BE2C (cell line): ENCODE measurements around the gene DNASE1L1.

Experiments
- DNase-seq: peaks from one replicate; pipeline ENCODE4 v3.0.0-alpha.2; 2020
- H3K27me3 ChIP-seq: fragments of 250-450 bp; sonication (Bioruptor Pico); 2 replicates; pipeline ENCODE4 v1.5.1; 2020; ENCODE audit warnings: mild to moderate bottlenecking
- H3K36me3 ChIP-seq: fragments of 250-450 bp; sonication (Bioruptor Pico); 2 replicates; pipeline ENCODE4 v1.5.1; 2020; ENCODE audit warnings: mild to moderate bottlenecking
- H3K4me1 ChIP-seq: fragments of 250-450 bp; sonication (Bioruptor Pico); 2 replicates; pipeline ENCODE4 v1.5.1; 2020
- H3K4me3 ChIP-seq: 2 replicates; pipeline ENCODE4 v1.5.1; 2011; ENCODE audit warnings: low read depth, low read length
- H3K9me3 ChIP-seq: fragments of 250-450 bp; sonication (Bioruptor Pico); 2 replicates; pipeline ENCODE4 v1.5.1; 2020
- CTCF ChIP-seq: IDR thresholded peaks from 2 replicates; pipeline ENCODE4 v1.5.1; 2012; ENCODE audit warnings: mild to moderate bottlenecking, low read depth, low read length

The DNASE1L1 gene

GRCh38 chrX:154437971-154438893 is 29.2 kb upstream of the DNASE1L1 start:
- DNase-seq: no peak
- no peaks in the 10 kb centered on the region for H3K9me3 ChIP-seq
- no peak for TF ChIP-seq CTCF
- H3K36me3 ChIP-seq: peaks cover 34% of the 10 kb centered on the region
- H3K27me3 ChIP-seq: no peaks in the 10 kb centered on the region
- peak overlapping the region; percentile 64 for H3K4me3 ChIP-seq
- H3K4me1 ChIP-seq: no peaks in the 10 kb centered on the region; the same call in 1 of the 2 replicates

GRCh38 chrX:154436983-154437752 is 28.1 kb upstream of the DNASE1L1 start, which contains the start of gene GDI1:
Gene GDI1 (plus strand): TSS chrX:154437154. CDS start chrX:154437255, 101 bp downstream.
- no peaks in the 10 kb centered on the region for H3K9me3 ChIP-seq
- no peaks in the 10 kb centered on the region for H3K27me3 ChIP-seq
- peaks cover 39% of the 10 kb centered on the region for H3K36me3 ChIP-seq
- TF ChIP-seq CTCF: no peak
- peak; percentile 72 for DNase-seq
- H3K4me1 ChIP-seq: no peaks in the 10 kb centered on the region
- H3K4me3 ChIP-seq: peak within 1 kb of the TSS; percentile 64

- no peaks in the 10 kb centered on the region for H3K4me1 ChIP-seq
- TF ChIP-seq CTCF: no peak
- DNase-seq: peak; percentile 58
- H3K27me3 ChIP-seq: no peaks in the 10 kb centered on the region
- no peaks in the 10 kb centered on the region for H3K9me3 ChIP-seq
- peak overlapping the region; percentile 64 for H3K4me3 ChIP-seq
- peaks cover 37% of the 10 kb centered on the region for H3K36me3 ChIP-seq
These were observed 27.4 kb upstream of the DNASE1L1 start for GRCh38 chrX:154436374-154436982.

GRCh38 chrX:154435171-154435733 is 26.2 kb upstream of the DNASE1L1 start:
- no peak for TF ChIP-seq CTCF
- H3K9me3 ChIP-seq: no peaks in the 10 kb centered on the region
- no peaks in the 10 kb centered on the region for H3K27me3 ChIP-seq
- H3K4me1 ChIP-seq: no peaks in the 10 kb centered on the region
- H3K36me3 ChIP-seq: peaks cover 32% of the 10 kb centered on the region
- DNase-seq: no peak
- no peak overlapping the region for H3K4me3 ChIP-seq

GRCh38 chrX:154434394-154435168 is 25.5 kb upstream of the DNASE1L1 start:
- no peaks in the 10 kb centered on the region for H3K4me1 ChIP-seq
- TF ChIP-seq CTCF: no peak
- no peaks in the 10 kb centered on the region for H3K27me3 ChIP-seq
- peaks cover 32% of the 10 kb centered on the region for H3K36me3 ChIP-seq
- H3K4me3 ChIP-seq: no peak overlapping the region
- no peak for DNase-seq
- no peaks in the 10 kb centered on the region for H3K9me3 ChIP-seq
